Heart left ventricle (tissue), 16 donors: ENCODE measurements around the gene IFI27L2. TPM values are rescaled to one million over a fixed set of nuclear protein-coding genes. Genes with fewer than 3 reads are reported as not detected.

Experiments
- ATAC-seq, 4 donors: fragments of 200-7000 bp; cut with Tn5 transposase; one replicate each; pipeline ENCODE4 v1.9.1; 2020 to 2022; ENCODE audit warnings: moderate library complexity in 4 of 4, mild to moderate bottlenecking in 3 of 4, moderate number of reproducible peaks in 1 of 4
- DNase-seq, 5 donors: peaks; one replicate each; pipeline ENCODE4 v3.0.0-alpha.2; 2020
- H3K27ac ChIP-seq, 12 donors: fragments of 200-600 bp; sonication (generic) in 4 of 12; one replicate each; pipeline versions ENCODE4 v1.5.0 to v1.8.0; 2016 to 2022; ENCODE audit warnings: mild to moderate bottlenecking in 2 of 12
- H3K27me3 ChIP-seq, 9 donors: fragments of 200-600 bp; sonication (generic) in 2 of 9; one replicate each; pipeline versions ENCODE4 v1.5.1 to v1.8.0; 2016 to 2022; ENCODE audit warnings: mild to moderate bottlenecking in 3 of 9
- H3K36me3 ChIP-seq, 9 donors: fragments of 200-600 bp; sonication (generic) in 2 of 9; one replicate each; pipeline versions ENCODE4 v1.5.0 to v1.8.0; 2018 to 2022; ENCODE audit warnings: mild to moderate bottlenecking in 2 of 9
- H3K4me1 ChIP-seq, 12 donors: fragments of 200-600 bp; sonication (generic) in 4 of 12; one replicate each; pipeline versions ENCODE4 v1.5.0 to v1.8.0; 2016 to 2022; ENCODE audit warnings: mild to moderate bottlenecking in 3 of 12
- H3K4me3 ChIP-seq, 12 donors: fragments of 200-600 bp; sonication (generic) in 4 of 12; one replicate each; pipeline versions ENCODE4 v1.5.0 to v1.8.0; 2017 to 2022; ENCODE audit warnings: mild to moderate bottlenecking in 9 of 12, moderate library complexity in 4 of 12
- H3K9me3 ChIP-seq, 12 donors: fragments of 200-600 bp; sonication (generic) in 4 of 12; one replicate each; pipeline versions ENCODE4 v1.5.0 to v1.8.0; 2016 to 2022; ENCODE audit warnings: mild to moderate bottlenecking in 1 of 12
- POLR2A ChIP-seq, 2 donors: fragments of 450-650 bp; IDR thresholded peaks; one replicate each; pipeline ENCODE4 v1.6.1; 2017; ENCODE audit warnings: antibody characterized with exemption in 2 of 2, mild to moderate bottlenecking in 2 of 2, moderate library complexity in 2 of 2
- WGBS, 4 donors: extraction: QIAGEN DNeasy Blood & Tissue Kit in 2 of 4; methylation state at CpG; one replicate each; pipeline versions ENCODE4 v1.1.5 to v1.1.7; 2013 to 2018; 5-methylcytosine and 5-hydroxymethylcytosine counted together
- intact Hi-C, 10 donors: fragments of 100-400 bp; cut with DNase I; formaldehyde crosslinking; loops; one replicate each; pipeline versions ENCODE4 v1.11.1 to v1.14.2; 2022
- polyA plus RNA-seq, 2 donors: library from polyadenylated mRNA; stranded (reverse); fragments of 200-250 nt; gene quantifications; one replicate each; pipeline ENCODE4 v1.2.3, GENCODE V29; 2013
- total RNA-seq, 9 donors: library from RNA; depleted of rRNA in 2 of 9; stranded (reverse); fragments of >200 nt in 2 of 9; fragmentation: NEBNext Ultra II Directional in 3 of 9; extraction: Animal tissue kit (Norgen Biotek cat#: 25700) in 3 of 9; gene quantifications; one replicate each; pipeline versions ENCODE4 v1.1.0 to v1.2.4, GENCODE V29; 2016 to 2023
- TF ChIP-seq, protein P1 (sequence below), 12 donors: fragments of 200-600 bp; sonication (generic) in 4 of 12; IDR thresholded peaks; one replicate each; pipeline versions ENCODE4 v1.5.0 to v1.8.0; 2018 to 2022; ENCODE audit warnings: antibody characterized with exemption in 12 of 12, mild to moderate bottlenecking in 5 of 12
- donor health status: ischemic (EF 13 %, LVEDD 7.1; RV severe dilation, severe dysfunction).
- donor health status: healthy with polysubstance abuse.
- donor health status: DM: no; HTN: yes; CAD: no.
- donor health status: DM: no; HTN: no; CAD: no.
- donor health status: ischemic (EF 25% LVEDD 6.9; RV normal size, moderate dysfunction).
- donor health status: ischemic (EF 25% LVEDD 5.7; RV mildly dilated, moderate dysfunction).
- donor health status: healthy.
- donor health status: DM: yes; HTN: yes; CAD: no.
- donor health status: ischemic (EF 35%, LVEDD 5.7; RV mildly dilated, moderate dysfunction).
- donor health status: nonischemic (EF 11% LVEDD 7.7; RV severe dilation, severe dysfunction).
- donor health status: DM: yes; HTN: yes; CAD: no.
- donor health status: PGD.
- donor health status: ischemic (EF 29% LVEDD 5.4; RV normal size, mild dysfunction).
- donor health status: nonischemic (EF 23%, LVEDD 6.1; RV moderate dilation, normal function).

The IFI27L2 gene
- total and polyA plus RNA-seq, 11 donors, result 44.8 to 102 (median 61.8) TPM

DNA sequence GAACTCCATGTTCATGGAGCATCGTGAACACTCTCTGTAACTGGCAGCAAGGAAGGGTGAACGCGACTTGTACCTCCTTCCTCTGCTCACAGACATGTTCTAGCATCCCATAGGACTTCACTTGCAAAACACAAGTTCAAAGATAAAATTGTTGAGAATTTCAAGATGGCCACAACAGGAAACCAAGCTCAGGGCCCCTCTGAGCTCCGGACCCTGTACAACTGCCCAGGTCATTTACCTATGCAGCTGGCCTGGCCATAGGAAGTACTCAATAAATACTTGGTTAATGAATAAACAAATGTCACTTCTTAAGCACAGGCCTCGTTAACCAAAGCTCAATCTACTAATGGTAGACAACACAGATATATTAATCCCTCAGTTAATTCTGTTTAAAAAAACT, 33.1 kb upstream of the IFI27L2 start:
- intact Hi-C loops, result no loop called here
- Histone ChIP-seq H3K36me3 (no peaks in the 10 kb centered on the region), H3K9me3 (no peaks in the 10 kb centered on the region), H3K27ac (no peak overlapping the region), H3K4me3 (no peak overlapping the region), H3K27me3 (peaks cover 0 to 13% (median 9%) of the 10 kb centered on the region in 9 donors), H3K4me1 (peaks cover 0 to 13% (median 4%) of the 10 kb centered on the region in 12 donors)
- WGBS, 4 donors, result 83 to 92% (median 88%) methylated on average over 5 of the region's 5 CpGs
- ATAC-seq (no peak), DNase-seq (no peak)
- TF ChIP-seq, protein P1, sequence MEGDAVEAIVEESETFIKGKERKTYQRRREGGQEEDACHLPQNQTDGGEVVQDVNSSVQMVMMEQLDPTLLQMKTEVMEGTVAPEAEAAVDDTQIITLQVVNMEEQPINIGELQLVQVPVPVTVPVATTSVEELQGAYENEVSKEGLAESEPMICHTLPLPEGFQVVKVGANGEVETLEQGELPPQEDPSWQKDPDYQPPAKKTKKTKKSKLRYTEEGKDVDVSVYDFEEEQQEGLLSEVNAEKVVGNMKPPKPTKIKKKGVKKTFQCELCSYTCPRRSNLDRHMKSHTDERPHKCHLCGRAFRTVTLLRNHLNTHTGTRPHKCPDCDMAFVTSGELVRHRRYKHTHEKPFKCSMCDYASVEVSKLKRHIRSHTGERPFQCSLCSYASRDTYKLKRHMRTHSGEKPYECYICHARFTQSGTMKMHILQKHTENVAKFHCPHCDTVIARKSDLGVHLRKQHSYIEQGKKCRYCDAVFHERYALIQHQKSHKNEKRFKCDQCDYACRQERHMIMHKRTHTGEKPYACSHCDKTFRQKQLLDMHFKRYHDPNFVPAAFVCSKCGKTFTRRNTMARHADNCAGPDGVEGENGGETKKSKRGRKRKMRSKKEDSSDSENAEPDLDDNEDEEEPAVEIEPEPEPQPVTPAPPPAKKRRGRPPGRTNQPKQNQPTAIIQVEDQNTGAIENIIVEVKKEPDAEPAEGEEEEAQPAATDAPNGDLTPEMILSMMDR (IDR thresholded peaks at IDR 0.05), result no peak
- TF ChIP-seq POLR2A (IDR thresholded peaks at IDR 0.05), result no peak

DNA sequence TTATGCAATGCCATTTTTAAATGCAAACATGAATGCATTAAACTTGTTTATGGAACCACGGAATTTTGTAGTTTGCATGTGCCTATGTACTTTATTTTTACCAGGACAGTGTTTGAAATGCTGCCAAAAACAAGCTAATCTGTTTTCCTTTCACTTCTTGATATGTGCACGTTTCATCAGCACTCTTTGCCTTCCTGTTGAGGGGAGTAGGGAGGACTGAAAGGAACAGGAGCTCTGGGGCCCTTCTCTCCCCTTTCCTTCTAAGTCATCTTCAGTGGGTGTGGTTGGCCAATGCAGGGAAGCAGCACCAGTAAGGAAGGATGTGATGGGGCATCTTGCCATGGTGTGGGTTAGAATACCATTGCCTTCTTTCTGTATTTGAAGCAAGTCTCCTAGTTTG, 32.6 kb upstream of the IFI27L2 start:
- DNase-seq (no peak), ATAC-seq (no peak)
- Histone ChIP-seq H3K9me3 (no peaks in the 10 kb centered on the region), H3K4me1 (peaks cover 0 to 14% (median 4%) of the 10 kb centered on the region in 12 donors), H3K36me3 (no peaks in the 10 kb centered on the region), H3K27ac (no peak overlapping the region), H3K27me3 (peaks cover 0 to 13% (median 9%) of the 10 kb centered on the region in 9 donors), H3K4me3 (no peak overlapping the region)
- intact Hi-C loops, result no loop called here
- TF ChIP-seq POLR2A (IDR thresholded peaks at IDR 0.05), result no peak
- TF ChIP-seq, protein P1 (IDR thresholded peaks at IDR 0.05), result no peak
- 0 to 2% (median 1%) methylated on average over 2 of the region's 2 CpGs for WGBS, 4 donors

DNA sequence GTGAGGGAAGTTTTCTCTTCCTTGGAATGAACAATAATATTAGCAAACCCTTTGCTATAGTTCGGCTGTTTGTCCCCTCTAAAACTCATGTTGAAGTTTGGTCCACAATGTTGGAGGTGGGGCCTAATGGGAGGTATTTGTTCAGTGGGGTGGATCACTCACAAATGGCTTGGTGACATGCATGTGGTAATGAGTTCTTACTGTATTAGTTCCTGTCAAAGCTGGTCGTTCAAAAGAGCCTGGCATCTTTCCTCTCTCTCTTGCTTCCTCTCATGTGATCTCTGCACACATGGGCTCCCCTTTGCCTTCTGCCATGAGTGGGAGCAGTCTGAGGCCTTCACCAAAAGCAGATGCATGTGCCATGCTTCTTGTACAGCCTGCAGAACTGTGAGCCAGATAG, 31.7 kb upstream of the IFI27L2 start:
- H3K27ac ChIP-seq, result no peak overlapping the region
- peaks cover 0 to 18% (median 9%) of the 10 kb centered on the region in 9 donors for H3K27me3 ChIP-seq
- DNase-seq, result no peak
- intact Hi-C loops, result no loop called here
- H3K9me3 ChIP-seq, result no peaks in the 10 kb centered on the region
- ATAC-seq, result no peak
- 48 to 52% (median 50%) methylated on average over 2 of the region's 2 CpGs for WGBS, 4 donors
- no peaks in the 10 kb centered on the region for H3K36me3 ChIP-seq
- peaks cover 0 to 14% (median 4%) of the 10 kb centered on the region in 12 donors for H3K4me1 ChIP-seq
- no peak overlapping the region for H3K4me3 ChIP-seq
- no peak for TF ChIP-seq POLR2A (IDR thresholded peaks at IDR 0.05)
- TF ChIP-seq, protein P1 (IDR thresholded peaks at IDR 0.05), result no peak

DNA sequence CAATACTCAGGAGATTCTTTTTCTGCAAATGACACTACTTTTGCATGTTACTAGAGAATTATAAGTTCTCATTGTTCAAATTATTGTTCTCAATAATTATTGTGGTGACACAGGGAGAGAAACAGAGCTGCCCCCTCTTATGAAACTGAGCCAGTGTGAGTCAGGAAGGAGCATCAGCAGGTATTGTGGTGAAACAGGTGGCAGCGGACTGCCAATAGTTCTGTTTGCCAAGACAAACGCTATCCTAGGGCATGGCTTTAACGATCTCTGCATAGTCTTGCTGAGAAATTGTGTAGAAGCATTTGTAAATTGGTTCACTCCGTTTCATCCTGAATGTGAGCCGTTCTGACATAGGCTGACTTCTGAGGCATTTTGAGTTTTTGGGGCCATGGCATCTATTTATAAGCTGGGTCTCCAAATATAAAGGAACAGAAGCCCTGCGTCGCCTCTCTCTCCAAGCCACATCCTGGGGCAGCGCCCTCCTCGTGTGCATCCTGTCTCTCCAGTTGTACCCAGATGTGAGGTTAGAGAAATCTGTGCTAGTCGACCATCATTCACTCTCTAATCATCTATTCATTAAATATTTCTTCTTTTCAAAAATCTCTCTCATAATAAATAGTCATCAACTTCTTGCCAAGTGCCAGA, 29.0 kb upstream of the IFI27L2 start:
- intact Hi-C loops, result no loop called here
- Histone ChIP-seq H3K27me3 (peaks cover 0 to 13% (median 0%) of the 10 kb centered on the region in 9 donors), H3K4me1 (peaks cover 0 to 14% (median 4%) of the 10 kb centered on the region in 12 donors), H3K36me3 (no peaks in the 10 kb centered on the region), H3K9me3 (no peaks in the 10 kb centered on the region), H3K27ac (no peak overlapping the region), H3K4me3 (no peak overlapping the region)
- ATAC-seq, result no peak
- TF ChIP-seq, protein P1 (IDR thresholded peaks at IDR 0.05), result no peak
- TF ChIP-seq POLR2A (IDR thresholded peaks at IDR 0.05), result no peak
- DNase-seq, result no peak
- 70 to 77% (median 72%) methylated on average over 10 of the region's 10 CpGs for WGBS, 4 donors
